ENCODE results near the gene KRT82. TPM values are rescaled to one million over a fixed set of nuclear protein-coding genes. Genes with fewer than 3 reads are reported as not detected.
"Not testable (repeated sequence)": the region's sequence is repeated elsewhere in the genome, so short reads cannot be mapped to it uniquely, and the experiment has no call there.

The KRT82 gene
- not detected for polyA plus RNA-seq (2012; ENCODE audit: insufficient read depth, insufficient read length, low read depth)

GRCh38 chr12:52405922-52406385 lies at the start of gene KRT82:
KRT82 (minus strand) TSS chr12:52406335; CDS start chr12:52406277, 58 bp downstream.
- Histone ChIP-seq H3K27me3 (no peaks in the 10 kb centered on the region), H3K9me3 (no peaks in the 10 kb centered on the region), H3K4me3 (ENCODE audit: low read depth, low read length) (no peak within 1 kb of the TSS), H3K36me3 (no peaks in the 10 kb centered on the region), H3K4me1 (no peaks in the 10 kb centered on the region)
- no peak for DNase-seq
- TF ChIP-seq CTCF (IDR thresholded peaks at IDR 0.05; ENCODE audit: low read depth, low read length), result no peak

- Histone ChIP-seq H3K4me3 (ENCODE audit: low read depth, low read length) (no peak overlapping the region), H3K4me1 (no peaks in the 10 kb centered on the region), H3K27me3 (peaks cover 49% of the 10 kb centered on the region), H3K36me3 (no peaks in the 10 kb centered on the region), H3K9me3 (no peaks in the 10 kb centered on the region)
- DNase-seq, result no peak
- TF ChIP-seq CTCF (IDR thresholded peaks at IDR 0.05; ENCODE audit: low read depth, low read length), result no peak
Observed at GRCh38 chr12:52455821-52456220, 49.7 kb upstream of the KRT82 start.

GRCh38 chr12:52454411-52455201 lies 48.5 kb upstream of the KRT82 start:
- Histone ChIP-seq H3K4me1 (no peaks in the 10 kb centered on the region), H3K9me3 (no peaks in the 10 kb centered on the region), H3K36me3 (no peaks in the 10 kb centered on the region), H3K4me3 (ENCODE audit: low read depth, low read length) (no peak overlapping the region), H3K27me3 (peaks cover 48% of the 10 kb centered on the region)
- no peak for DNase-seq
- no peak for TF ChIP-seq CTCF (IDR thresholded peaks at IDR 0.05; ENCODE audit: low read depth, low read length)

- no peak for TF ChIP-seq CTCF (IDR thresholded peaks at IDR 0.05; ENCODE audit: low read depth, low read length)
- H3K36me3 ChIP-seq, result no peaks in the 10 kb centered on the region
- DNase-seq, result no peak
- H3K4me1 ChIP-seq, result no peaks in the 10 kb centered on the region
- peaks cover 32% of the 10 kb centered on the region for H3K27me3 ChIP-seq
- no peak within 1 kb of the TSS for H3K4me3 ChIP-seq (ENCODE audit: low read depth, low read length)
- H3K9me3 ChIP-seq, result no peaks in the 10 kb centered on the region
Observed at GRCh38 chr12:52452101-52452500, 46.0 kb upstream of the KRT82 start, which contains the start of gene KRT6B. KRT6B (minus strand) TSS chr12:52452146; CDS start chr12:52452078, 68 bp downstream.

GRCh38 chr12:52448228-52448627 lies 42.1 kb upstream of the KRT82 start:
- no peak for DNase-seq
- Histone ChIP-seq H3K27me3 (peaks cover 10% of the 10 kb centered on the region), H3K4me1 (no peaks in the 10 kb centered on the region), H3K9me3 (no peaks in the 10 kb centered on the region), H3K4me3 (ENCODE audit: low read depth, low read length) (no peak overlapping the region), H3K36me3 (no peaks in the 10 kb centered on the region)
- TF ChIP-seq CTCF (IDR thresholded peaks at IDR 0.05; ENCODE audit: low read depth, low read length), result no peak

- not testable (repeated sequence) for H3K36me3 ChIP-seq; H3K4me1 ChIP-seq; DNase-seq; H3K4me3 ChIP-seq (ENCODE audit: low read depth, low read length); H3K9me3 ChIP-seq
- H3K27me3 ChIP-seq, result peaks cover 12% of the 10 kb centered on the region
Observed at GRCh38 chr12:52447196-52447595, 41.1 kb upstream of the KRT82 start.
